Omental fat pad (tissue), 4 donors: ENCODE measurements around the gene CLN3. TPM values are rescaled to one million over a fixed set of nuclear protein-coding genes. Genes with fewer than 3 reads are reported as not detected.

ENCODE experiments used
- ATAC-seq: fragments of 150-250 bp; one replicate; pipeline ENCODE4 v1.9.1; 2016; ENCODE audit warnings: mild to moderate bottlenecking, moderate library complexity; ENCODE audit not compliant: low FRiP score
- DNase-seq: peaks from one replicate; pipeline ENCODE4 v3.0.0-alpha.2; 2019; ENCODE audit warnings: low spot score
- total RNA-seq, 4 donors: library from RNA; depleted of rRNA; stranded (reverse); fragments of >200 nt; gene quantifications; one replicate each; pipeline ENCODE4 v1.1.0, GENCODE V29; 2016
- TF ChIP-seq, protein P1 (sequence below), 3 donors: fragments of 450-650 bp; IDR thresholded peaks; one replicate each; pipeline ENCODE4 v1.5.1; 2016 to 2017; ENCODE audit warnings: antibody characterized with exemption in 3 of 3, mild to moderate bottlenecking in 3 of 3, moderate library complexity in 2 of 3

Gene CLN3
- total RNA-seq, 4 donors from 2014 or later = 20.1 to 28.9 (median 24.9) TPM

GRCh38 chr16:28526201-28527099 is 34.6 kb upstream of the CLN3 start:
- DNase-seq = no peak
- ATAC-seq = no peak
- TF ChIP-seq, protein P1, sequence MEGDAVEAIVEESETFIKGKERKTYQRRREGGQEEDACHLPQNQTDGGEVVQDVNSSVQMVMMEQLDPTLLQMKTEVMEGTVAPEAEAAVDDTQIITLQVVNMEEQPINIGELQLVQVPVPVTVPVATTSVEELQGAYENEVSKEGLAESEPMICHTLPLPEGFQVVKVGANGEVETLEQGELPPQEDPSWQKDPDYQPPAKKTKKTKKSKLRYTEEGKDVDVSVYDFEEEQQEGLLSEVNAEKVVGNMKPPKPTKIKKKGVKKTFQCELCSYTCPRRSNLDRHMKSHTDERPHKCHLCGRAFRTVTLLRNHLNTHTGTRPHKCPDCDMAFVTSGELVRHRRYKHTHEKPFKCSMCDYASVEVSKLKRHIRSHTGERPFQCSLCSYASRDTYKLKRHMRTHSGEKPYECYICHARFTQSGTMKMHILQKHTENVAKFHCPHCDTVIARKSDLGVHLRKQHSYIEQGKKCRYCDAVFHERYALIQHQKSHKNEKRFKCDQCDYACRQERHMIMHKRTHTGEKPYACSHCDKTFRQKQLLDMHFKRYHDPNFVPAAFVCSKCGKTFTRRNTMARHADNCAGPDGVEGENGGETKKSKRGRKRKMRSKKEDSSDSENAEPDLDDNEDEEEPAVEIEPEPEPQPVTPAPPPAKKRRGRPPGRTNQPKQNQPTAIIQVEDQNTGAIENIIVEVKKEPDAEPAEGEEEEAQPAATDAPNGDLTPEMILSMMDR (IDR thresholded peaks at IDR 0.05) = no peak

DNA sequence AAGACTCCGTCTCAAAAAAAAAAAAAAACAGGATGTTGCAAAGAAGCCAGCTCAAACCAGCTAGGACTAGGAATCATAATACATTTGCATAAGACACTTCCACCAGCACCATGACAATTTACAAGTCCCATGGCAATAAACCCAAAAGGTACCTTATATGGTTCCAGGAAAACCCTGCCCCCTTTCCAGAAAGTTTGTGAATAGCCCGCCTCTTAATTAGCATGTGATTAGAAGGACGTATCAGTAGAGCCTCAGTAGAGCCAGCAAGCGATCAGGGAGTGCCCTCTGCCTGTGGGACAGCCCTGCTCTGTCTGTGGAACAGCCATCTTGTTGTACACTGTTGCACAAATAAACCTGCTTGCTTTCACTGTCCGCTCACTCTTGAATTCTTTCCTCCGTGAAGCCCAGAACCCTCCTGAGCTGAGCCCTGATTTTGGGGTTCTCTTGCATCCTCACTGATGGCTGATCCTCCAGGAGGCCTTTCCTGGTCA is 32.9 kb upstream of the CLN3 start:
- TF ChIP-seq, protein P1 (IDR thresholded peaks at IDR 0.05) = no peak
- peak; percentile 32 for ATAC-seq
- DNase-seq = no peak

DNA sequence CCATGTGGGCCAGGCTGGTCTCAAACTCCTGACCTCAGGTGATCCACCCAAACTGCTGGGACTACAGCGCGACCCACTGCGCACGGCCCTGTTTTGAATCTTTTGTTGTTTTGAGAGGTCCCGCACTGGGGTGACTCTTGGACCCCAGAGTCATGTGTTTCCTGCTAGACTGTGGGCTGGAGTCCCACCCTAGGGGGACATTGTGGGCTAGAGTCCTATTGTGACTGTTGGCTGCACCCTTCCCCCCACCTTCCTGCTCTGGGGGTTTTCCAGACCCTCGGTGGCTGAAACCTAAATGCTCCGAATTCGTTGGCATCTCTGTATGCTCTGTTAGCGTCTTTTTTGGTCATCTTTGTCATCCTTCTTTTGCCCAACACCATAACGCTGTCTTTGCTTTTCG is 30.9 kb upstream of the CLN3 start:
- no peak for DNase-seq
- no peak for ATAC-seq
- TF ChIP-seq, protein P1 (IDR thresholded peaks at IDR 0.05) = no peak

- ATAC-seq (no peak), DNase-seq (no peak)
- TF ChIP-seq, protein P1 (IDR thresholded peaks at IDR 0.05) = no peak
Measured at GRCh38 chr16:28521436-28521835, 29.6 kb upstream of the CLN3 start.

DNA sequence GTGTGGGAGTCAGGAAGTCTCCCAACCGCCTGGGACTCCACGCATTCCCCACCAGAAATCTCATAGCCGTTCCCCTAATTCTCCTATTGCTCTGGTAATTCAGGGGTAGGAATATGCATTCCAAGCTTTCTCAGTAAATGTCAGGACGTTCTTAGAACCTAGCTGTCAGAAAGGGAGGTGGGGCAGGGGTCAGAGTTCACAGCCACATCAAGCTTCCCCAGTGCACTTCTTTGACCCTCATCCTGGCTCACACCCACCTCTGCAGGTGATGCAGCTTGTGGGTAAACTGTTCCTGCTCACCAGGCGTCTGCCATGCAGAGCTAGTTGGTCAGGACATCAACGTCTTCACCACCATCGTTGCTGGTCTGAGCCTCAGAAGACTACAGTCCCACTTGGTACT is 28.8 kb upstream of the CLN3 start:
- no peak for DNase-seq
- ATAC-seq = no peak
- TF ChIP-seq, protein P1 (IDR thresholded peaks at IDR 0.05) = no peak

- ATAC-seq = no peak
- TF ChIP-seq, protein P1 (IDR thresholded peaks at IDR 0.05) = no peak
- no peak for DNase-seq
Measured at GRCh38 chr16:28514246-28514645, 22.4 kb upstream of the CLN3 start.
